AG09319 (cell line): Measurements from ENCODE around the gene LRRC3C.

Experiments used
- DNase-seq: peaks from one replicate; pipeline ENCODE4 v3.0.0-alpha.2; 2010; ENCODE audit warnings: low read depth; ENCODE audit errors: extremely low read depth
- CTCF ChIP-seq: IDR thresholded peaks from 2 replicates; pipeline ENCODE4 v1.5.1; 2011; ENCODE audit warnings: low read depth, mild to moderate bottlenecking, inconsistent platforms, low read length, moderate library complexity

LRRC3C gene

GRCh38 chr17:39903158-39903884, 24.2 kb upstream of the LRRC3C start:
- no peak for DNase-seq
- TF ChIP-seq CTCF = no peak

GRCh38 chr17:39904990-39905288, 22.6 kb upstream of the LRRC3C start:
- TF ChIP-seq CTCF = no peak
- no peak for DNase-seq

- DNase-seq = no peak
Measured at GRCh38 chr17:39908789-39909352, 18.7 kb upstream of the LRRC3C start.

GRCh38 chr17:39913989-39914388, 13.5 kb upstream of the LRRC3C start:
- TF ChIP-seq CTCF = no peak
- no peak for DNase-seq

More at GRCh38 chr17:39908789-39909352, 18.7 kb upstream of the LRRC3C start:
- TF ChIP-seq CTCF = no peak

GRCh38 chr17:39915559-39915958, 12.0 kb upstream of the LRRC3C start:
- DNase-seq = no peak
- no peak for TF ChIP-seq CTCF

- peak; percentile 17 for TF ChIP-seq CTCF
- DNase-seq = no peak
Measured at GRCh38 chr17:39916918-39917317, 10.6 kb upstream of the LRRC3C start.

- no peak for DNase-seq
- no peak for TF ChIP-seq CTCF
Measured at GRCh38 chr17:39919087-39919683, 8.3 kb upstream of the LRRC3C start.
